HCT116 (cell line): ENCODE data around the gene SLMAP. TPM values are rescaled to one million over a fixed set of nuclear protein-coding genes. Genes with fewer than 3 reads are reported as not detected.

ENCODE experiments used
- ATAC-seq: fragments of 200-7000 bp; cut with Tn5 transposase; 2 replicates; pipeline ENCODE4 v1.9.1; 2020; ENCODE audit warnings: mild to moderate bottlenecking, moderate library complexity
- BruUV-seq: library from RNA; stranded (reverse); fragments of 400-500 nt; replicated peaks from 2 replicates; lab custom pipeline; 2021; lab: Mats Ljungman, UMichigan
- CTCF ChIA-PET: fragments of 300-600 bp; sonication (Branson Sonifier 250); formaldehyde crosslinking; loops from one replicate; lab custom pipeline; 2021; ENCODE audit warnings: antibody characterized with exemption; lab: Charles Lee
- POLR2A ChIA-PET: fragments of 300-600, 350-600 bp; sonication (Branson Sonifier 250); formaldehyde crosslinking; loops from one replicate; lab custom pipeline; 2021; ENCODE audit warnings: antibody characterized with exemption; lab: Charles Lee
- RAD21 ChIA-PET, 2 experiments: fragments of 300-600 bp; sonication (Branson Sonifier 250); formaldehyde crosslinking; loops; one replicate each; lab custom pipeline; 2023; ENCODE audit warnings: low total read pairs in 2 of 2; ENCODE audit not compliant: uncharacterized antibody in 2 of 2, unreplicated experiment in 2 of 2, low non-redundant PET in 1 of 2; lab: Charles Lee
- DNase-seq: peaks from one replicate; pipeline ENCODE4 v3.0.0-alpha.2; 2010; ENCODE audit warnings: low read depth, low spot score
- H2AFZ ChIP-seq: fragments of 200-600 bp; shearing (Covaris generic), sonication (generic); 2 replicates; pipeline ENCODE4 v1.6.1; 2017; ENCODE audit warnings: low read depth, mixed run types, mixed read lengths, antibody characterized with exemption, low read length; ENCODE audit not compliant: poor library complexity, severe bottlenecking
- H3K27ac ChIP-seq: 2 replicates; pipeline ENCODE4 v1.5.1; 2012; ENCODE audit warnings: low read depth, low read length
- H3K27me3 ChIP-seq: fragments of 200-600 bp; sonication (generic); 2 replicates; pipeline ENCODE4 v1.6.1; 2016; ENCODE audit warnings: mixed run types, low read length, mixed read lengths; ENCODE audit not compliant: insufficient read depth
- H3K36me3 ChIP-seq, 2 experiments: fragments of 200-500 bp in 1 of 2; fragments of 200-600 bp in 1 of 2; sonication (Bioruptor generic) in 1 of 2; sonication (generic) in 1 of 2; 2 replicates each; pipeline versions ENCODE4 v1.5.1 to v1.6.1; 2014 to 2016; ENCODE audit warnings: low read length in 2 of 2, inconsistent platforms in 1 of 2, mixed read lengths in 1 of 2, mixed run types in 1 of 2; ENCODE audit not compliant: insufficient read depth in 2 of 2, control insufficient read depth in 1 of 2
- H3K4me1 ChIP-seq, 2 experiments: fragments of 200-600 bp in 1 of 2; sonication (generic) in 1 of 2; 2 replicates each; pipeline versions ENCODE4 v1.5.1 to v1.6.1; 2012 to 2017; ENCODE audit warnings: low read length in 2 of 2, inconsistent platforms in 1 of 2, mild to moderate bottlenecking in 1 of 2, mixed read lengths in 1 of 2, mixed run types in 1 of 2, moderate library complexity in 1 of 2; ENCODE audit not compliant: insufficient read depth in 2 of 2, control insufficient read depth in 1 of 2
- H3K4me2 ChIP-seq: fragments of 200-600 bp; sonication (generic); 2 replicates; pipeline ENCODE4 v1.6.1; 2017; ENCODE audit warnings: mixed run types, low read length, mixed read lengths
- H3K4me3 ChIP-seq, 2 experiments: fragments of 200-600 bp in 1 of 2; sonication (generic) in 1 of 2; replicated peaks in 1 of 2; 2 replicates each; pipeline ENCODE4 v1.5.1; 2011 to 2016; ENCODE audit warnings: low read length in 2 of 2, control low read depth in 1 of 2, low read depth in 1 of 2, mild to moderate bottlenecking in 1 of 2, mixed read lengths in 1 of 2, mixed run types in 1 of 2
- H3K79me2 ChIP-seq: fragments of 200-600 bp; sonication (generic); 2 replicates; pipeline ENCODE4 v1.6.1; 2017; ENCODE audit warnings: mild to moderate bottlenecking, mixed run types, low read length, moderate library complexity, mixed read lengths; ENCODE audit not compliant: insufficient read depth
- H3K9ac ChIP-seq: fragments of 200-600 bp; sonication (generic); 2 replicates; pipeline ENCODE4 v1.6.1; 2016; ENCODE audit warnings: low read length, mixed read lengths
- H3K9me2 ChIP-seq: fragments of 200-600 bp; sonication (generic), shearing (Covaris generic); 2 replicates; pipeline ENCODE4 v1.6.1; 2017; ENCODE audit warnings: mixed run types, mild to moderate bottlenecking, moderate library complexity; ENCODE audit not compliant: insufficient read depth
- H3K9me3 ChIP-seq, 2 experiments: fragments of 200-500 bp in 1 of 2; fragments of 200-600 bp in 1 of 2; sonication (Bioruptor generic) in 1 of 2; sonication (generic) in 1 of 2; 2 replicates each; pipeline ENCODE4 v1.6.1; 2014 to 2017; ENCODE audit warnings: low read length in 2 of 2, mixed read lengths in 2 of 2, inconsistent platforms in 1 of 2, low read depth in 1 of 2, mild to moderate bottlenecking in 1 of 2, mixed run types in 1 of 2, moderate library complexity in 1 of 2; ENCODE audit not compliant: control insufficient read depth in 1 of 2, insufficient read depth in 1 of 2
- H4K20me1 ChIP-seq: fragments of 200-600 bp; sonication (generic), shearing (Covaris generic); 2 replicates; pipeline ENCODE4 v1.6.1; 2017; ENCODE audit warnings: mixed run types, mild to moderate bottlenecking, moderate library complexity; ENCODE audit not compliant: insufficient read depth
- CBX3 ChIP-seq: IDR thresholded peaks from 2 replicates; pipeline ENCODE4 v1.6.1; 2012; ENCODE audit warnings: low read depth
- EZH2phosphoT487 ChIP-seq: fragments of 200-600 bp; IDR thresholded peaks from 2 replicates; pipeline ENCODE4 v1.6.1; 2018; ENCODE audit warnings: antibody characterized with exemption, borderline replicate concordance
- RAD21 ChIP-seq: IDR thresholded peaks from 2 replicates; pipeline ENCODE4 v1.6.1; 2012; ENCODE audit warnings: low read depth, mild to moderate bottlenecking
- REST ChIP-seq: IDR thresholded peaks from 2 replicates; pipeline ENCODE4 v1.6.1; 2012; ENCODE audit warnings: low read depth
- SRF ChIP-seq: IDR thresholded peaks from 2 replicates; pipeline ENCODE4 v1.6.1; 2012; ENCODE audit warnings: low read depth
- intact Hi-C: fragments of 100-400 bp; cut with micrococcal nuclease; formaldehyde crosslinking; loops from 2 replicates; pipeline ENCODE4 v1.10.0; 2022
- total RNA-seq: library from RNA; stranded (reverse); gene quantifications from one replicate; pipeline ENCODE4 v1.2.1, GENCODE V29; 2021; ENCODE audit not compliant: unreplicated experiment

The SLMAP gene
- total RNA-seq, 1 experiment from 2014 or later = 81.0 TPM

- H3K4me2 ChIP-seq = no peak overlapping the region
- RAD21 ChIA-PET = no interaction called here
- peaks cover 38% of the 10 kb centered on the region for H3K79me2 ChIP-seq
Observed at GRCh38 chr3:57841818-57842217, 85.7 kb downstream of the SLMAP start.

More at GRCh38 chr3:57841818-57842217, 85.7 kb downstream of the SLMAP start:
- ChIA-PET POLR2A (no interaction called here), CTCF (interaction anchor here (1.4 kb wide), 1 partner anchor 11 kb away, joined by 3 read pairs; no protein-coding TSS in a partner anchor)
- no peak for DNase-seq
- Histone ChIP-seq H3K4me3 (no peak overlapping the region), H3K9ac (no peak overlapping the region), H3K4me1 (no peaks in the 10 kb centered on the region), H3K36me3 (no peaks in the 10 kb centered on the region), H3K27ac (no peak overlapping the region), H3K9me3 (no peaks in the 10 kb centered on the region), H2AFZ (no peak overlapping the region), H3K9me2 (no peaks in the 10 kb centered on the region), H3K27me3 (no peaks in the 10 kb centered on the region), H4K20me1 (0 out of 2 replicates have a peak, but pooled peaks cover 5% of the 10 kb centered on the region)
- TF ChIP-seq RAD21 (no peak), CBX3 (no peak), REST (no peak), SRF (no peak), EZH2phosphoT487 (no peak)
- no peak for ATAC-seq
- BruUV-seq = no TSS peak
- intact Hi-C loops = no loop called here
